Measurements from ENCODE around the gene CD38.

GRCh38 chr4:15738877-15739276, 39.3 kb upstream of the CD38 start:
- TF ChIP-seq CTCF (IDR thresholded peaks at IDR 0.05) (no peak), POLR2A (IDR thresholded peaks at IDR 0.05) (no peak)
